Muscle of arm (tissue), 12 donors: ENCODE results near the gene COLEC11. TPM values are rescaled to one million over a fixed set of nuclear protein-coding genes. Genes with fewer than 3 reads are reported as not detected.
"Not testable (repeated sequence)": the region's sequence is repeated elsewhere in the genome, so short reads cannot be mapped to it uniquely, and the experiment has no call there.

Source experiments
- DNase-seq: peaks from one replicate; pipeline ENCODE4 v3.0.0-alpha.2; 2013
- polyA plus RNA-seq, 12 donors: library from polyadenylated mRNA; unstranded; fragments of 120-200 nt; gene quantifications; one replicate each; pipeline ENCODE4 v1.2.1, GENCODE V29; 2013; ENCODE audit not compliant: insufficient read length in 12 of 12

Gene COLEC11
- polyA plus RNA-seq, 12 donors, result 0.23 to 1.3 (median 0.38) TPM; not detected in 4

- no peak for DNase-seq
Measured at GRCh38 chr2:3650140-3650920, 55.4 kb downstream of the COLEC11 start.

GRCh38 chr2:3651691-3652648 lies 57.1 kb downstream of the COLEC11 start:
- DNase-seq, result peak; percentile 31

DNA sequence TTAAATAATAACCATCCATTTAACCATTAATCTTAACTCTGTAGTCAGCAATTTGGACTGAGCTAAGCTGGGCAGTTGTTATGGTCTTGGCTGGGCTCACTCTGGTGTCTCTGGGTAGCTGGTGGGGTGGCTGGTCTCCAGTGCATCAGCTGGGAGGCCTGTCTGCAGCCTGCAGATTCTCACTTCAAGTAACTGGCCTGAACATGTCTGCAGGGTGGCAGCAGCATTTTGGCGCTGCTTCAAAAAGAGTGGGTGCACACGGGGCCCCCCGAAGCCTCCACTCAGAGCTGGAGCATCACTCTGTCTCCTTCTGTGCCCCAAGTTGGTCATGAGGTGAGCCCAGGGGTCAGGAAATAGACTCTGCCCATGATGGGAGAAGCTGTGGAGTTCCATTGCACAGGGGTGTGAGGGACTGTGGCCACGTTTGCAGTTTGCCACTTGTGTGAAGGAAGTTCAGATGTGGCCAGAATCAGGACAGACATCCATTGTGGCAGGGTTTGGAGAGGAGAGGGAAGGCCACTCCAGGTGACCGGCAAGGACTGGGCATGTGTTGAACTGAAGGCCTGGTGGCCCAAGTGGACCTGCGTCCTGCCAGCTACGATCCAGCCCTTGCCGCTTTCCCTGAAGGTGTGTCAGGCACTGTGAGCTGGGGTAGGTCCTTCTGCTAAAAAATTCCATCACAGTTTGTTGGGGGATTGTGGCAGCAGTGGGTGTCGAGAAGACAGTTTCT lies 58.1 kb downstream of the COLEC11 start:
- no peak for DNase-seq

GRCh38 chr2:3654011-3654410 lies 59.1 kb downstream of the COLEC11 start:
- DNase-seq, result no peak

DNA sequence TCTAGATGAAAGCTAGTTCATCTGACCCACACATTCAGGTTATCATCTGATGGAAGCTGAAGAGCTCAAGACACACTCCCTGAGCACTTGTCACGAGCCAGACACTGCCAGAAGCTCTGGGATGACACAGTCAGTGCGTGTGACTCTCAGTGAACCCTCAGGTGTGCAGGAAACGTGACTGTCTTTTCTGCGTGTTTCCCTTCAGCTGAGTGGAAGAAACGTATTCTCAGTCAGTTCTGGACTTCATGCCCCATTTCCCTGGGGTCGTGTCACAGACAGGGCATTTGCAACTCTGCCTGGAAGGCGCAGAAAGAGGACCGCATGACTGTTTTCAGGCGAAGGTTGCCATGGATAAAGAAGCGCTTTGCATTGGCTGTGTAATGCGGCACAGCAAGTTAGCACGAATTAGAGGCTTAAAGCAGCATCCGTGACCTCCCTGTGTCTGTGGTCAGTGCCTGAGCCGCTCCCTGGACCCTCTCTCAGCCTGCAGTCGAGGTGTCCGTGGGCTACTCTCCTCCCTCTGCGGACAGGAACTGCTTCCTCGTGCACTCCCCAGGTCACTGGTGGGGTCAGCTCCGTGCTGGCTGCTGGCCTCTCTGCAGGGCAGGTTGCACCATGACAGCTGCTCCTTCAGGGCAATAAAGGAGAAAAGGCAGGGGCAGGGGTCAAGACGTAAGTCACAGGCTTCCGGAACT lies 59.8 kb downstream of the COLEC11 start:
- DNase-seq, result no peak

- no peak for DNase-seq
Measured at GRCh38 chr2:3655871-3656761, 61.2 kb downstream of the COLEC11 start.

- DNase-seq, result no peak
Measured at GRCh38 chr2:3656762-3657721, 62.1 kb downstream of the COLEC11 start.

- DNase-seq, result no peak
Measured at GRCh38 chr2:3657881-3658280, 63.0 kb downstream of the COLEC11 start, which contains the start of gene ALLC. Gene ALLC (plus strand): TSS chr2:3658200. CDS start chr2:3671158, 12,958 bp downstream.

DNA sequence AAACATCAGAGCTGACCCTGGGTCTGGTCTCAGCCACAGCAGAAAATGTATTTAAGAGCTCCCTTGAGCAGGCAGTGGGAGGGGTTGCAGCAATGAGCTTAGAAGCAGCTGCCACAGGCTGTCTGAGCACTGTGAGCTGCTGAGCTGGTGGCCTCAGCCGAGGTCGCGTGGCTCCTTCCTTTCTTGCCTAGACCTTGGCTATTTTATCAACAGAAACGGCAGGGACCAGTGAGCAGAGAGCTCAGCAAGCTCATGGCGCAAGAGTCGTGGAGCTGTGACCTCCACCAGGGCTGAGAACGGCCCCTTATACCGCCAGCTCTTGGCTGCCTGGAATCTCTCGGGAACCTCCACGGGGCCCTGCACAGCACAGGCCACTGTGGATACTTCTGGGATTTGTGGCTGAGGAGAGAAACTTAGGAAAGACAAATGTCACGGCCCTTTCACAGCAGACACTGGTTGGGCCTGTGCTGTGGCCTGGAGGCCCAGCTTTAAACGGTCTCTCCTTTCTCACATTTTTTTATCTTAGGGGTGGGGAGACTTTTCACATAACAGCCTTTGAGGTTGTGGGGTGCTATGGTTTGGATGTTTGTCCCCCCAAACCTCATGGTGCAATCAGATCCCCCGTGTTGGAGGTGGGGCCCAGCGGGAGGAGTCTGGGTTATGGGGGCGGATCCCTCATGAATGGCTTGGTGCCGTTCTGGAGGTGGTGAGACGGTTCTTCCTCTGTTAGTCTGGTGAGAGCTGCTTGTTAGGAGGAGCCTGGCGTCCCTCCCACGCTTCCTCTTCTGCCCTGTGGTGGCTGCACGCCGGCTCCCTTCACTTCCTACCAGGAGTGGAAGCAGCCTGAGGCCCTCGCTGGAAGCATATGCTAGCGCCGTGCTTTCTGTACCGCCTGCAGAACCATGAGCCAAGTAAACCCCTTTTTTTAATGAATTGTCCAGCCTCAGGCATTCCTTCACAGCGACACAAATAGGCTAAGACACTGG lies 64.8 kb downstream of the COLEC11 start:
- DNase-seq, result peak; percentile 40

GRCh38 chr2:3660640-3661039 lies 65.7 kb downstream of the COLEC11 start:
- DNase-seq, result not testable (repeated sequence)

GRCh38 chr2:3661149-3661660 lies 66.3 kb downstream of the COLEC11 start:
- no peak for DNase-seq

- no peak for DNase-seq
Measured at GRCh38 chr2:3662239-3662638, 67.3 kb downstream of the COLEC11 start.

DNA sequence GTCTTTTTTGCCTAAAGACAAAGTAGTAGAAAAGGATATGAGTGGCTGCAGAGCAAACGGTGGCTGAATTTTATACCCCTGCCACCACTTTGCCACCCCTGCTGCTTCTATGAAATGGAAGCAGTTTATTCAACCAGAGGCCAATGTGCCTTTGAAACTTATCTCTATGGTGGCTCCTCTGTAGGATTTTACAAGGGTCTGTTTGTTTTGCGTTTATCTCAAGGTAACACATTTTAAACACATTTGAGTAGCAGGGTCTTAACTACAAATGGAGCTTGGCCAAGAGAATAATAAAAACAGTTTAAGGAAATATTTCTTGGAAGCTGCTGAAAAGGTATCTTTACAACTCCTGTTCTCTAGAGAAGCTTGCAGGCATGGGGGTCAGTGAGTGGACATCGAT lies 69.2 kb downstream of the COLEC11 start:
- DNase-seq, result no peak

GRCh38 chr2:3664925-3665324 lies 70.0 kb downstream of the COLEC11 start:
- no peak for DNase-seq

- DNase-seq, result no peak
Measured at GRCh38 chr2:3665886-3666612, 71.1 kb downstream of the COLEC11 start.

- DNase-seq, result no peak
Measured at GRCh38 chr2:3666613-3666975, 71.7 kb downstream of the COLEC11 start.

DNA sequence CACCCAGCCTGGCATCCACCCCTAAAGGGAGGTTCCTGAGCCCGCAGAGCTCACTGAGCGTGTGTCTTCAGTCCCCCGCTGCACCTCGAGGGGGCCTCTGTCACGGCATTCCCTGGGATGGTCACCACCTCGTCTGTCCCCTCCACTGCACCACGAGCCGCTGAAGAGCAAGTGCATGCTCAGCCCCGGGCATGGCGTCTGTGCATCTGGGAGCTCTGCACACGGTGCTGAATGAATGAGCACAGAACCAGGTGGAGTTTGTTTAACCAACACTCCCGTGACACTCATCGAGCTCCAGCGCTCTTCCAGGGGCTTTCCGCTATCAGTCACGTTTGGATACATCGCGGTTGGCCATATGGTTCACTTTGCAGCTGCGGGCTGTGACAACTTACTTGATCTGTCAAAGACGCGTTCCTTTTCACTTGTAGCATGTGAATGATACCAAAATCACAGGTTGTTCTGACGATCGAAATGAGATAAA lies 72.3 kb downstream of the COLEC11 start:
- DNase-seq, result no peak
